Astrocyte of the cerebellum (primary cell): ENCODE results near the gene BSN.

Experiments used
- DNase-seq: peaks from one replicate; pipeline ENCODE4 v3.0.0-alpha.2; 2011; ENCODE audit warnings: low read depth
- H3K4me3 ChIP-seq: 2 replicates; pipeline ENCODE4 v1.5.1; 2011; ENCODE audit warnings: mild to moderate bottlenecking, low read depth, low read length, moderate library complexity
- in situ Hi-C: cut with HindIII; loops from 2 replicates; pipeline ENCODE4 v1.10.0; 2017; ENCODE audit warnings: low sequenced_read_pairs
- TF ChIP-seq, protein P1 (sequence below): IDR thresholded peaks from 2 replicates; pipeline ENCODE4 v1.5.1; 2012; ENCODE audit warnings: low read length, low read depth, moderate library complexity, mild to moderate bottlenecking; ENCODE audit errors: missing control alignments

The BSN gene

DNA sequence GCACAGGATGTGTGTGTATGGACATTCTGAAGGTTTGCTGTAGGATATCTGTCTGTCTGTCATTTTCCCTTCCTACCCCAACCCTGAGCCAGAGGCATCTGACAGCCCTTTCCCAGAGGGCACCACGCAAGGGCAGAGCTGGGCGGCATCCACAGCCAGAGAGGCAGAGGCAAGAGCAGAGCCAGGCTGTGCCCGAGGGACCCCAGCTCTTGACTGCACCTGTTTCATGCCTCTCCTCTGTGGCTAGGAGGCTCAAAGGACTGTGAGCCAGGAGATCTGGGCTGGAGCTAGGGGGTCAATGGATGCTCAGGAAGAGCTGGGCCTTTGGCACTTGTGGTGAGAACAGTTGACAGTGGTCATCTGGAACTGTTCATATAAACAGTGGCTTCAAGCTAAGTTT lies 115.1 kb downstream of the BSN start:
- TF ChIP-seq, protein P1, sequence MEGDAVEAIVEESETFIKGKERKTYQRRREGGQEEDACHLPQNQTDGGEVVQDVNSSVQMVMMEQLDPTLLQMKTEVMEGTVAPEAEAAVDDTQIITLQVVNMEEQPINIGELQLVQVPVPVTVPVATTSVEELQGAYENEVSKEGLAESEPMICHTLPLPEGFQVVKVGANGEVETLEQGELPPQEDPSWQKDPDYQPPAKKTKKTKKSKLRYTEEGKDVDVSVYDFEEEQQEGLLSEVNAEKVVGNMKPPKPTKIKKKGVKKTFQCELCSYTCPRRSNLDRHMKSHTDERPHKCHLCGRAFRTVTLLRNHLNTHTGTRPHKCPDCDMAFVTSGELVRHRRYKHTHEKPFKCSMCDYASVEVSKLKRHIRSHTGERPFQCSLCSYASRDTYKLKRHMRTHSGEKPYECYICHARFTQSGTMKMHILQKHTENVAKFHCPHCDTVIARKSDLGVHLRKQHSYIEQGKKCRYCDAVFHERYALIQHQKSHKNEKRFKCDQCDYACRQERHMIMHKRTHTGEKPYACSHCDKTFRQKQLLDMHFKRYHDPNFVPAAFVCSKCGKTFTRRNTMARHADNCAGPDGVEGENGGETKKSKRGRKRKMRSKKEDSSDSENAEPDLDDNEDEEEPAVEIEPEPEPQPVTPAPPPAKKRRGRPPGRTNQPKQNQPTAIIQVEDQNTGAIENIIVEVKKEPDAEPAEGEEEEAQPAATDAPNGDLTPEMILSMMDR = no peak
- in situ Hi-C loops = no loop called here
- DNase-seq = no peak
- H3K4me3 ChIP-seq = no peak overlapping the region

DNA sequence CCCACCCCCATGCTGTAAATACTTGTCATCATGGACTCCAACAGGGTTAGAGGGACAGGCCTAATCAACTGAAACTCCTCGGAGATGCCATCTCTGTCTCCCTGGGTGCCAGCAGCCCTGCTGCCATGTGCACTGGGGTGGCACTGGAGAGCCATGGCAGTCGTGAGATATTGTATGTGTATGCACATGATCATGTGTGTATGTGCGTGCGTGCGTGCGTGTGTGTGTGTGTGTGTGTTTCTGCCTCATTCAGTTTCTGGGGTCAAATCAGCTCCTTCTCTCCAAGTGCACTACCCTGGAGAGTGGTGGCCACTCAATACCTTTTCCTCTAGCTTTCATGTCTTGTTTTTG lies 116.6 kb downstream of the BSN start:
- in situ Hi-C loops = no loop called here
- no peak for DNase-seq
- TF ChIP-seq, protein P1 = no peak
- H3K4me3 ChIP-seq = no peak overlapping the region

DNA sequence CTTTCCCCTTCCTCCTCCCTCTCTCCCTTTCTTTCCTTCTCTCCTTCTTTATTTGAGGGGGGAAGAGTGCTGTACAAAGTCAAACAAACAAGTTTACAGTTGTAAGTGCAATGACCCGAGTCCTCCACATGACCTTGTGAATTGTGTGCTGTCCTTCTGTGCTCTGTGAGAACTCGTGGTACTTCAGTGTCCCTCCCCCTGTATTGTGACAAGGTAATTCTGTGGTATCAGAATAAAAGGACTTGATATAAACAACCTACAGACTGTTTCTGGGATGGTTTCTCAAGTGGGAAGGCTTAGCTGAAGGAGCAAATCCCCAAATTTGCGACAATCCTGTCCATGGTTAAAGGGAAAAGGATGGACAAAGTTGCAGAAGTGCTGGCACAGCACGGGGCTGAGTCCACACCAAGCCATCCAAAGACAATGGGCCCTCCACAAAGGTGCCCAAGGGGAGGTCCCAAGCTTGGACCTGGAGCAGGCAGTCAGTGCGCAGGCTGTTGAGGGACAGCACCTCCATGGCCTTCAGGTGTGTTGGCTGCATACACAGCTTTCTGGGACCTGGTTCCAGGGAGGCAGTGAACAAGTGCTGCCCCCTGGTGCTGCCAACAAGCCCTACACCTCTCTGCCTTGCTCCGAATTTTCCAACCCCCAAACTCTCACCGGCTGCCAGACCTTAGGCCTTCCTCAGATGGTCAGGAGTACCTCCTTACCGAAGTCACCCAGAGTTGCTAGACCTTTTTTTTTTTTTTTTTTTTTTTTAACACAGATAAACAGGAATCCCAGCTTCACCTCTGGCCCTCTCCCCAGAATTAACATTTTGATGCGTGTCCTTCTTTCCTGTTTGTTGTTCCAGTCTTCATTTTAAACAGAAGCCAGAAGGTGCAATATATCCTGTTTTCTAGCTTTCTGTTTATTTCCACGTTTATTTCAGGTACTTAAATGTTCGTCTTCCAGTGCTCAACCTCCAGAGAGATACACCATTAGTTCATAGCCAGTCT lies 117.3 kb downstream of the BSN start:
- in situ Hi-C loops = no loop called here
- H3K4me3 ChIP-seq = no peak overlapping the region
- TF ChIP-seq, protein P1 = peak; percentile 93
- peak; percentile 32 for DNase-seq

DNA sequence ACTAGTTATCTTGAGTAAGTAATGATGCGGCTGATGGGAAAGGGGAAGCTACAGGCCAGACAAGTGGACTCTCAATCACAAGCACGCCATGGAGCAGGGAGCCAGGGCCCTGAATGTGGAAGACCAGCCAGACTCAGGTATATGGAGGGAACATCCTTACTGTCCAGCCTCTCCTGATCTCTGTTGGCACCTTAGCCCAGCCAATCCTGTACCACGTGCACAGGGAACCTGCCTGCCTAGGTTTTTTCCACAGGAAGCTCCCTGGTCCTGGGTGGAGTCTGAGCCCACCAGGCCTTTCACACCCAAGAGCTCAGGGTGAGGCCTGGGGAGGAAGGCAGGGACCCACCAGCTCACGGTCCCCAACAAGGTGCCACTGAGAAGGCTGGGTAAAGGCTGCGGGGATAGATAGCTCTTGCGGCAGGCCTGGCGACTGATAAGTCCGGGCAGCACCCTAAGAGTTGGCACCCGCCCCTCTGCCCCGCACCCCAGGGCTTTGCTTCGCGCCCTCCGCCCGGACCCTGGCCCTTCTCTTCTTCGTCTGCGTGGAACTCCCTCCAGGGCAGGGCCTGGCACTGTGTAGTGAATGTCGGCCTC lies 118.9 kb downstream of the BSN start:
- in situ Hi-C loops = no loop called here
- TF ChIP-seq, protein P1 = no peak
- DNase-seq = no peak
- peak overlapping the region; percentile 74 for H3K4me3 ChIP-seq

DNA sequence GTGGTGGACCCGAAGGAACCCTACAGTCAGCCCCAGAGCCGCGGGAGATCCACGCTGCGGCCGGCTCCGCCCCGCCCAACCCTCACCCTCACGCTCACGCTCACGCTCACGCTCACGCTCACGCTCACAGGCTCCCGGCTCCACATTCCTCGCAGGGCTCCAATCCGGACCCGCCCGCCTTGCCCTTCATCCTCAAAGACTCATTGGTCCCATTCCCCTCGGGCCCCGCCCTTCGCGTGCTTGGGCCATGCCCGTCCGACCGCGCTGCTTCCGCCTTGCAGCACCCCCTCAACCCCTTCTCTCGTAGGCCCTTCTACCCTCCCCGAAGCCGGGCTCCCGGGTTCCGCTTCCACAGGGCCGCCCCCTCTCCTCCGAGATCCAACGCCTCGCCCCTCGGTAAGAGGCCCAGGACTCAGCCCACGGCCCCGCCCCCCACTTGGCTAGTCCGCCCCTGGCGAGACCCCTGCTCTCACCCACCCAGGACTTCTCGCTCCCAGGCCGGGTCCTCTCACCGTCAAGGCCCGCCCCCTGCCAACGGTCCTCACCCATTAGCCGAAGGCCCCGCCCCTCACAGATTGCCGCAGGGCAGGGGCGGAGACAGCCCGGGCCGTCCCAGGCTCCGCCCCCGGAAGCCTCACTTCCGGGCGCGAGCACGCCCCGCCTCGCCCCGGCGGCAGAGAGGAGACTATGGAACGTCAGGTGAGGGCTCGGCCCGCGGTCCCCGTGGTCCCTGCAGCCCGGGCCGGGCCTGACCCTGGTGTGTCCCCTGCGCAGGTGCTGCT lies 119.6 kb downstream of the BSN start, which contains the start of gene APEH:
APEH (plus strand) TSS at position 637 of the 782 bp plus-strand sequence; CDS start at position 688, 51 bp downstream.
- in situ Hi-C loops = no loop called here
- peak within 1 kb of the TSS; percentile 74 for H3K4me3 ChIP-seq
- TF ChIP-seq, protein P1 = no peak
- peak; percentile 86 for DNase-seq

DNA sequence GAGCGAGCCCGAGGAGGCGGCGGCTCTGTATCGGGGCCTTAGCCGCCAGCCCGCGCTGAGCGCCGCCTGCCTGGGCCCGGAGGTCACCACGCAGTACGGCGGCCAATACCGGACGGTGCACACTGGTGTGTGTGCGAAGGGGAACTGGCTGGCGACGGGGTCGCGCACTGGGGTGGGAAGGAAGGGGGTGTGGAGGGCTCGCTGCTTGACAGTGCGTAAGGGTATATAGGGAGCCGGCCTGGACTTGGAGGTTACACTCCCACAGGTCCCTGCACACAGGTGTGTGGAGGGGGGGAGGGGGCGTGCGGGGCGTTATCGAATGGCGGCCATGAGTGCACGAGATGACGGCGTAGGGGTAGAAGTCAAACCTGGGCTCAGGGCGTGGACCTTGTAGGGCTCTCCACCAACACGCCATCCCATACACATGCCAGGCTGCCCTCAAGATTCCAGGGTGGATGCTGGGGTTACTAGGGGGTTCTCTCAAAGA lies 120.3 kb downstream of the BSN start:
- DNase-seq = no peak
- H3K4me3 ChIP-seq = peak overlapping the region; percentile 74
- TF ChIP-seq, protein P1 = no peak
- in situ Hi-C loops = no loop called here
